Measurements from ENCODE around the gene RAB26.

RAB26 gene

GRCh38 chr16:2145843-2146242, 2.6 kb upstream of the RAB26 start:
- no peak for DNase-seq
- no peaks in the 10 kb centered on the region for H3K79me2 ChIP-seq (ENCODE audit: control insufficient read depth, insufficient read depth, low read length, poor library complexity)
- H3K79me1 ChIP-seq (ENCODE audit: low read length), result no peaks in the 10 kb centered on the region
- H4K91ac ChIP-seq (ENCODE audit: low read depth, low read length), result no peak overlapping the region
- H4K8ac ChIP-seq (ENCODE audit: low read depth, low read length), result no peak overlapping the region
- no peaks in the 10 kb centered on the region for H3K9me3 ChIP-seq (ENCODE audit: insufficient read depth, low read depth, low read length)
- no peak overlapping the region for H3K14ac ChIP-seq (ENCODE audit: low read length)
- no peaks in the 10 kb centered on the region for H3K27me3 ChIP-seq (ENCODE audit: insufficient read depth, low read length)
- H3K4me3 ChIP-seq (ENCODE audit: low read depth, low read length), result no peak overlapping the region
- H2BK12ac ChIP-seq (ENCODE audit: low read length), result no peak overlapping the region
- H2AFZ ChIP-seq (ENCODE audit: insufficient read depth, low read length, poor library complexity), result no peak overlapping the region
- H3K27ac ChIP-seq (ENCODE audit: low read depth, low read length), result no peak overlapping the region
- no peak overlapping the region for H2BK120ac ChIP-seq (ENCODE audit: insufficient read depth, low read length, poor library complexity)
- no peak overlapping the region for H3K23ac ChIP-seq (ENCODE audit: low read length)
- no CpG with 5 or more reads among the region's 5 CpGs for WGBS (ENCODE audit: extremely low coverage, insufficient coverage, insufficient read length)
- no peak overlapping the region for H2AK5ac ChIP-seq (ENCODE audit: low read length)
- H3K36me3 ChIP-seq (ENCODE audit: control insufficient read depth in 1 of 2, insufficient read depth in 2 of 2, low read length in 2 of 2), result no peaks in the 10 kb centered on the region
- no peak overlapping the region for H2BK5ac ChIP-seq (ENCODE audit: low read depth, low read length, poor library complexity)
- peak overlapping the region; percentile 44 for H4K12ac ChIP-seq (ENCODE audit: low read depth, low read length)
- no peak overlapping the region for H3K9ac ChIP-seq (ENCODE audit: low read length)
- no peak overlapping the region for H3K18ac ChIP-seq (ENCODE audit: low read length)
- peaks cover 19 to 20% of the 10 kb centered on the region in 2 experiments for H3K4me1 ChIP-seq (ENCODE audit: control insufficient read depth in 1 of 2, insufficient read depth in 2 of 2, low read length in 2 of 2)
- no peak overlapping the region for H3K4me2 ChIP-seq (ENCODE audit: low read length)
- no peak overlapping the region for H3K4ac ChIP-seq (ENCODE audit: low read depth, low read length)

- no peak overlapping the region for H3K4ac ChIP-seq (ENCODE audit: low read depth, low read length)
- no peaks in the 10 kb centered on the region for H3K27me3 ChIP-seq (ENCODE audit: insufficient read depth, low read length)
- WGBS (ENCODE audit: extremely low coverage, insufficient coverage, insufficient read length), result no CpG with 5 or more reads among the region's 6 CpGs
- no peak overlapping the region for H2AK5ac ChIP-seq (ENCODE audit: low read length)
- no peak overlapping the region for H3K4me2 ChIP-seq (ENCODE audit: low read length)
- peaks cover 23 to 25% of the 10 kb centered on the region in 2 experiments for H3K4me1 ChIP-seq (ENCODE audit: control insufficient read depth in 1 of 2, insufficient read depth in 2 of 2, low read length in 2 of 2)
- H3K23ac ChIP-seq (ENCODE audit: low read length), result no peak overlapping the region
- no peak overlapping the region for H4K8ac ChIP-seq (ENCODE audit: low read depth, low read length)
- H3K14ac ChIP-seq (ENCODE audit: low read length), result no peak overlapping the region
- H3K9me3 ChIP-seq (ENCODE audit: insufficient read depth, low read depth, low read length), result no peaks in the 10 kb centered on the region
- H4K91ac ChIP-seq (ENCODE audit: low read depth, low read length), result no peak overlapping the region
- no peak overlapping the region for H3K4me3 ChIP-seq (ENCODE audit: low read depth, low read length)
- no peak overlapping the region for H2BK5ac ChIP-seq (ENCODE audit: low read depth, low read length, poor library complexity)
- no peak overlapping the region for H2BK12ac ChIP-seq (ENCODE audit: low read length)
- H2BK120ac ChIP-seq (ENCODE audit: insufficient read depth, low read length, poor library complexity), result no peak overlapping the region
- H3K79me2 ChIP-seq (ENCODE audit: control insufficient read depth, insufficient read depth, low read length, poor library complexity), result no peaks in the 10 kb centered on the region
- no peak overlapping the region for H3K18ac ChIP-seq (ENCODE audit: low read length)
- no peaks in the 10 kb centered on the region for H3K79me1 ChIP-seq (ENCODE audit: low read length)
- H3K36me3 ChIP-seq (ENCODE audit: control insufficient read depth in 1 of 2, insufficient read depth in 2 of 2, low read length in 2 of 2), result peaks cover 8 to 9% of the 10 kb centered on the region in 2 experiments
- H3K27ac ChIP-seq (ENCODE audit: low read depth, low read length), result no peak overlapping the region
- H4K12ac ChIP-seq (ENCODE audit: low read depth, low read length), result no peak overlapping the region
- no peak overlapping the region for H3K9ac ChIP-seq (ENCODE audit: low read length)
- no peak overlapping the region for H2AFZ ChIP-seq (ENCODE audit: insufficient read depth, low read length, poor library complexity)
- no peak for DNase-seq
These were observed 1.0 kb upstream of the RAB26 start for GRCh38 chr16:2147378-2147777.

- no peak overlapping the region for H4K91ac ChIP-seq (ENCODE audit: low read depth, low read length)
- peak overlapping the region; percentile 73 for H3K4me2 ChIP-seq (ENCODE audit: low read length)
- H3K27ac ChIP-seq (ENCODE audit: low read depth, low read length), result no peak overlapping the region
- peak overlapping the region; percentile 3 for H3K14ac ChIP-seq (ENCODE audit: low read length)
- H3K4me3 ChIP-seq (ENCODE audit: low read depth, low read length), result peak overlapping the region; percentile 47
- peaks cover 10% of the 10 kb centered on the region for H3K79me2 ChIP-seq (ENCODE audit: control insufficient read depth, insufficient read depth, low read length, poor library complexity)
- no peak overlapping the region for H3K18ac ChIP-seq (ENCODE audit: low read length)
- no peak overlapping the region for H2BK120ac ChIP-seq (ENCODE audit: insufficient read depth, low read length, poor library complexity)
- peaks cover 20 to 22% of the 10 kb centered on the region in 2 experiments for H3K36me3 ChIP-seq (ENCODE audit: control insufficient read depth in 1 of 2, insufficient read depth in 2 of 2, low read length in 2 of 2)
- peaks cover 34 to 40% of the 10 kb centered on the region in 2 experiments for H3K4me1 ChIP-seq (ENCODE audit: control insufficient read depth in 1 of 2, insufficient read depth in 2 of 2, low read length in 2 of 2)
- H3K23ac ChIP-seq (ENCODE audit: low read length), result no peak overlapping the region
- H3K9me3 ChIP-seq (ENCODE audit: insufficient read depth, low read depth, low read length), result peaks cover 2% of the 10 kb centered on the region
- no peak overlapping the region for H2AK5ac ChIP-seq (ENCODE audit: low read length)
- no peak overlapping the region for H4K12ac ChIP-seq (ENCODE audit: low read depth, low read length)
- H2AFZ ChIP-seq (ENCODE audit: insufficient read depth, low read length, poor library complexity), result no peak overlapping the region
- H2BK12ac ChIP-seq (ENCODE audit: low read length), result no peak overlapping the region
- peaks cover 6% of the 10 kb centered on the region for H3K79me1 ChIP-seq (ENCODE audit: low read length)
- peak overlapping the region; percentile 20 for H4K8ac ChIP-seq (ENCODE audit: low read depth, low read length)
- peak in 1 of 2 donors; percentile 16 for DNase-seq
- no peak overlapping the region for H3K9ac ChIP-seq (ENCODE audit: low read length)
- WGBS (ENCODE audit: extremely low coverage, insufficient coverage, insufficient read length), result no CpG with 5 or more reads among the region's 62 CpGs
- H3K27me3 ChIP-seq (ENCODE audit: insufficient read depth, low read length), result no peaks in the 10 kb centered on the region
- H2BK5ac ChIP-seq (ENCODE audit: low read depth, low read length, poor library complexity), result no peak overlapping the region
- no peak overlapping the region for H3K4ac ChIP-seq (ENCODE audit: low read depth, low read length)
These were observed 547 bp downstream of the RAB26 start for GRCh38 chr16:2148714-2149629.

- peaks cover 2% of the 10 kb centered on the region for H3K9me3 ChIP-seq (ENCODE audit: insufficient read depth, low read depth, low read length)
- no peak overlapping the region for H4K12ac ChIP-seq (ENCODE audit: low read depth, low read length)
- H3K79me1 ChIP-seq (ENCODE audit: low read length), result peaks cover 13% of the 10 kb centered on the region
- no peak overlapping the region for H2AFZ ChIP-seq (ENCODE audit: insufficient read depth, low read length, poor library complexity)
- H3K27me3 ChIP-seq (ENCODE audit: insufficient read depth, low read length), result no peaks in the 10 kb centered on the region
- H3K23ac ChIP-seq (ENCODE audit: low read length), result no peak overlapping the region
- no peak overlapping the region for H3K27ac ChIP-seq (ENCODE audit: low read depth, low read length)
- H2BK12ac ChIP-seq (ENCODE audit: low read length), result no peak overlapping the region
- H3K36me3 ChIP-seq (ENCODE audit: control insufficient read depth in 1 of 2, insufficient read depth in 2 of 2, low read length in 2 of 2), result peaks cover 22 to 24% of the 10 kb centered on the region in 2 experiments
- no peak overlapping the region for H2AK5ac ChIP-seq (ENCODE audit: low read length)
- H3K18ac ChIP-seq (ENCODE audit: low read length), result no peak overlapping the region
- no peak overlapping the region for H4K8ac ChIP-seq (ENCODE audit: low read depth, low read length)
- peaks cover 16% of the 10 kb centered on the region for H3K79me2 ChIP-seq (ENCODE audit: control insufficient read depth, insufficient read depth, low read length, poor library complexity)
- no peak overlapping the region for H2BK5ac ChIP-seq (ENCODE audit: low read depth, low read length, poor library complexity)
- peaks cover 36 to 43% of the 10 kb centered on the region in 2 experiments for H3K4me1 ChIP-seq (ENCODE audit: control insufficient read depth in 1 of 2, insufficient read depth in 2 of 2, low read length in 2 of 2)
- no peak overlapping the region for H3K14ac ChIP-seq (ENCODE audit: low read length)
- peak overlapping the region; percentile 73 for H3K4me2 ChIP-seq (ENCODE audit: low read length)
- H2BK120ac ChIP-seq (ENCODE audit: insufficient read depth, low read length, poor library complexity), result no peak overlapping the region
- H3K4me3 ChIP-seq (ENCODE audit: low read depth, low read length), result no peak overlapping the region
- no peak overlapping the region for H4K91ac ChIP-seq (ENCODE audit: low read depth, low read length)
- DNase-seq, result no peak
- H3K4ac ChIP-seq (ENCODE audit: low read depth, low read length), result no peak overlapping the region
- WGBS (ENCODE audit: extremely low coverage, insufficient coverage, insufficient read length), result no CpG with 5 or more reads among the region's 24 CpGs
- no peak overlapping the region for H3K9ac ChIP-seq (ENCODE audit: low read length)
These were observed 1.4 kb downstream of the RAB26 start for GRCh38 chr16:2149630-2150417.

Data from trophoblast cell (in vitro differentiated cells and primary cell).